IMR-90 (cell line): ENCODE results near the gene CWC25. TPM values are rescaled to one million over a fixed set of nuclear protein-coding genes. Genes with fewer than 3 reads are reported as not detected.

Experiments
- ATAC-seq: fragments of 200-7000 bp; cut with Tn5 transposase; 2 replicates; pipeline ENCODE4 v1.9.1; 2020; ENCODE audit warnings: low read depth, mild to moderate bottlenecking, moderate library complexity
- BruUV-seq: library from RNA; stranded (reverse); fragments of 400-500 nt; replicated peaks from 2 replicates; lab custom pipeline; 2021; lab: Mats Ljungman, UMichigan
- CTCF ChIA-PET: fragments of 300-600 bp; formaldehyde crosslinking; extraction: SDS; loops from one replicate; lab custom pipeline; 2021; ENCODE audit warnings: antibody characterized with exemption; lab: Yijun Ruan, JAX
- POLR2A ChIA-PET: fragments of 300-600 bp; sonication (Branson Sonifier 250); formaldehyde crosslinking; loops from one replicate; lab custom pipeline; 2022; ENCODE audit warnings: antibody characterized with exemption; ENCODE audit not compliant: unreplicated experiment; lab: Charles Lee
- DNase-seq: peaks from one replicate; pipeline ENCODE4 v3.0.0; 2013
- H2AFZ ChIP-seq: replicated peaks from 2 replicates; pipeline ENCODE3; 2013; ENCODE audit warnings: low read length, mild to moderate bottlenecking; ENCODE audit not compliant: poor library complexity
- H2AK5ac ChIP-seq: 2 replicates; pipeline ENCODE4 v1.6.1; 2013; ENCODE audit warnings: low read depth, low read length, inconsistent platforms
- H2AK9ac ChIP-seq: replicated peaks from 2 replicates; pipeline ENCODE3; 2013; ENCODE audit warnings: mild to moderate bottlenecking, low read depth, low read length, moderate library complexity; ENCODE audit not compliant: poor library complexity
- H2BK120ac ChIP-seq: 2 replicates; pipeline ENCODE4 v1.6.1; 2013; ENCODE audit warnings: low read depth, low read length, inconsistent platforms
- H2BK15ac ChIP-seq: 3 replicates; pipeline ENCODE4 v1.6.1; 2013; ENCODE audit warnings: low read depth, low read length, inconsistent platforms
- H2BK20ac ChIP-seq: 2 replicates; pipeline ENCODE4 v1.6.1; 2013; ENCODE audit warnings: low read depth, mild to moderate bottlenecking, inconsistent platforms, low read length, moderate library complexity
- H2BK5ac ChIP-seq: 2 replicates; pipeline ENCODE4 v1.6.1; 2013; ENCODE audit warnings: mild to moderate bottlenecking, low read depth, low read length, inconsistent platforms; ENCODE audit not compliant: poor library complexity, severe bottlenecking
- H3K14ac ChIP-seq: replicated peaks from 2 replicates; pipeline ENCODE4 v1.6.1; 2013; ENCODE audit warnings: low read depth, low read length, inconsistent platforms
- H3K18ac ChIP-seq: 2 replicates; pipeline ENCODE4 v1.6.1; 2013; ENCODE audit warnings: low read depth, low read length, control low read depth
- H3K23ac ChIP-seq: 2 replicates; pipeline ENCODE4 v1.6.1; 2013; ENCODE audit warnings: low read depth, low read length, inconsistent platforms
- H3K27ac ChIP-seq: 2 replicates; pipeline ENCODE4 v1.5.1; 2013; ENCODE audit warnings: mild to moderate bottlenecking, control low read depth, low read length; ENCODE audit not compliant: insufficient read depth
- H3K27me3 ChIP-seq: 2 replicates; pipeline ENCODE4 v1.6.1; 2013; ENCODE audit warnings: low read length; ENCODE audit not compliant: control insufficient read depth, insufficient read depth
- H3K36me3 ChIP-seq: 2 replicates; pipeline ENCODE4 v1.6.1; 2013; ENCODE audit warnings: low read length, mixed read lengths; ENCODE audit not compliant: control insufficient read depth, insufficient read depth
- H3K4ac ChIP-seq: 2 replicates; pipeline ENCODE4 v1.6.1; 2013; ENCODE audit warnings: low read depth, low read length, inconsistent platforms
- H3K4me1 ChIP-seq: 2 replicates; pipeline ENCODE4 v1.6.1; 2013; ENCODE audit warnings: low read length, mixed read lengths; ENCODE audit not compliant: control insufficient read depth, insufficient read depth
- H3K4me2 ChIP-seq: 2 replicates; pipeline ENCODE4 v1.6.1; 2013; ENCODE audit warnings: low read depth, mild to moderate bottlenecking, control low read depth, low read length, moderate library complexity
- H3K4me3 ChIP-seq: 2 replicates; pipeline ENCODE4 v1.5.1; 2013; ENCODE audit warnings: low read depth, mild to moderate bottlenecking, control low read depth, low read length, moderate library complexity; ENCODE audit not compliant: insufficient read depth
- H3K56ac ChIP-seq: 2 replicates; pipeline ENCODE4 v1.6.1; 2013; ENCODE audit warnings: low read length, inconsistent platforms; ENCODE audit not compliant: insufficient read depth; ENCODE audit errors: extremely low read depth
- H3K79me1 ChIP-seq, 2 experiments: 2 replicates each; pipeline ENCODE4 v1.6.1; 2013; ENCODE audit warnings: low read length in 2 of 2, inconsistent platforms in 1 of 2, low read depth in 1 of 2
- H3K9ac ChIP-seq: 2 replicates; pipeline ENCODE4 v1.6.1; 2013; ENCODE audit warnings: low read depth, low read length, control low read depth
- H3K9me1 ChIP-seq: 2 replicates; pipeline ENCODE4 v1.6.1; 2013; ENCODE audit warnings: low read length, inconsistent platforms; ENCODE audit not compliant: insufficient read depth
- H3K9me3 ChIP-seq: 2 replicates; pipeline ENCODE4 v1.6.1; 2013; ENCODE audit warnings: low read length; ENCODE audit not compliant: control insufficient read depth, insufficient read depth
- H4K20me1 ChIP-seq: 2 replicates; pipeline ENCODE4 v1.6.1; 2013; ENCODE audit warnings: low read length, inconsistent platforms; ENCODE audit not compliant: insufficient read depth
- H4K5ac ChIP-seq: 2 replicates; pipeline ENCODE4 v1.6.1; 2013; ENCODE audit warnings: mild to moderate bottlenecking, low read depth, low read length, control low read depth
- H4K8ac ChIP-seq, 2 experiments: 2 replicates each; pipeline ENCODE4 v1.6.1; 2013; ENCODE audit warnings: low read depth in 2 of 2, low read length in 2 of 2, control low read depth in 1 of 2, inconsistent platforms in 1 of 2
- H4K91ac ChIP-seq: 2 replicates; pipeline ENCODE4 v1.6.1; 2013; ENCODE audit warnings: low read depth, low read length, inconsistent platforms; ENCODE audit not compliant: insufficient read depth
- CEBPB ChIP-seq: IDR thresholded peaks from 2 replicates; pipeline ENCODE4 v1.6.1; 2012; ENCODE audit warnings: low read depth, low read length, improper control_type of control experiment
- CHD1 ChIP-seq: IDR thresholded peaks from 2 replicates; pipeline ENCODE4 v1.6.1; 2012; ENCODE audit warnings: low read depth, low read length, improper control_type of control experiment
- ELK1 ChIP-seq: fragments of 150-350 bp; IDR thresholded peaks from 2 replicates; pipeline ENCODE4 v1.6.1; 2016; ENCODE audit warnings: low read depth, mild to moderate bottlenecking, low read length, moderate library complexity, borderline replicate concordance
- POLR2A ChIP-seq: IDR thresholded peaks from 2 replicates; pipeline ENCODE4 v1.6.1; 2012; ENCODE audit warnings: mild to moderate bottlenecking, low read depth, low read length
- RFX5 ChIP-seq: IDR thresholded peaks from 2 replicates; pipeline ENCODE4 v1.8.0; 2012; ENCODE audit warnings: low read depth, mild to moderate bottlenecking, low read length, moderate library complexity
- SMC3 ChIP-seq: fragments of 150-350 bp; IDR thresholded peaks from 2 replicates; pipeline ENCODE4 v1.6.1; 2016; ENCODE audit warnings: low read depth, mild to moderate bottlenecking, antibody characterized with exemption, low read length, moderate library complexity
- WGBS, 2 experiments: methylation state at CpG; one replicate each; pipeline versions ENCODE4 v1.1.5 to v1.1.7; 2013; ENCODE audit warnings: missing lambda C conversion rate in 2 of 2; ENCODE audit not compliant: insufficient read length in 1 of 2; ENCODE audit errors: extremely low coverage in 2 of 2; 5-methylcytosine and 5-hydroxymethylcytosine counted together
- dilution Hi-C: fragments of 300-500 bp; cut with HindIII; formaldehyde crosslinking; loops from one replicate; pipeline ENCODE4 v1.14.3; 2018; ENCODE audit warnings: low sequenced_read_pairs; ENCODE audit not compliant: unreplicated experiment
- in situ Hi-C: fragments of 300-500 bp; cut with MboI; formaldehyde crosslinking; loops from 3 replicates; pipeline ENCODE4 v1.14.3; 2019; ENCODE audit warnings: low sequenced_read_pairs, inconsistent platforms, mixed read lengths
- intact Hi-C: fragments of 100-400 bp; cut with micrococcal nuclease; formaldehyde crosslinking; loops from 2 replicates; pipeline ENCODE4 v1.10.0; 2022
- polyA plus RNA-seq, 3 experiments: library from polyadenylated mRNA; depleted of rRNA; stranded (reverse); fragments of >200 nt; gene quantifications; 2 replicates each; pipeline ENCODE4 v1.2.3, GENCODE V29; 2012; ENCODE audit warnings: low replicate concordance in 1 of 3
- total RNA-seq: library from RNA; depleted of rRNA; stranded (reverse); fragments of >200 nt; gene quantifications from 2 replicates; pipeline ENCODE4 v1.2.3, GENCODE V29; 2012
- TF ChIP-seq, protein P1 (sequence below): conservative IDR thresholded peaks from 2 replicates; pipeline ENCODE4 v1.5.1; 2012; ENCODE audit warnings: mild to moderate bottlenecking, low read depth, low read length, improper control_type of control experiment

Gene CWC25
- total and polyA plus RNA-seq, 2 of the 4 experiments (the other 2 are of a cell fraction), result 9.1 to 16.1 TPM

- Histone ChIP-seq H3K27me3 (no peaks in the 10 kb centered on the region), H3K23ac (peak overlapping the region; percentile 69), H3K4ac (0 out of 2 replicates have a peak overlapping the region, but pooled peaks have one; percentile 19), H3K56ac (no peak overlapping the region), H3K79me1 (peaks cover 0 to 70% of the 10 kb centered on the region in 2 experiments; a peak in 2 of 4 replicates), H2BK20ac (no peak overlapping the region), H3K4me1 (peaks cover 52% of the 10 kb centered on the region), H4K20me1 (peaks cover 83% of the 10 kb centered on the region), H3K9me1 (peaks cover 39% of the 10 kb centered on the region), H4K8ac (no peak overlapping the region; a peak in 1 of 4 replicates), H2BK120ac (no peak overlapping the region), H2AFZ (peak overlapping the region; percentile 47), H3K4me3 (no peak overlapping the region), H3K14ac (peak overlapping the region; percentile 78), H2BK5ac (peak overlapping the region; percentile 56), H3K27ac (peak overlapping the region; percentile 11), H3K18ac (no peak overlapping the region), H2AK9ac (peak overlapping the region; percentile 25), H3K4me2 (peak overlapping the region; percentile 86), H4K5ac (no peak overlapping the region), H4K91ac (no peak overlapping the region), H2BK15ac (no peak overlapping the region), H2AK5ac (peak overlapping the region; percentile 30), H3K9ac (peak overlapping the region; percentile 47; the same call in 1 of the 2 replicates), H3K36me3 (peaks cover 45% of the 10 kb centered on the region), H3K9me3 (no peaks in the 10 kb centered on the region)
- intact Hi-C loops (loop anchor here (5.0 kb wide), 1 partner anchor 122 kb away; the partner anchor contains the start of gene PSMB3), dilution Hi-C loops (no loop called here), in situ Hi-C loops (no loop called here)
- BruUV-seq, result no TSS peak
- ATAC-seq (no peak), DNase-seq (no peak)
- TF ChIP-seq RFX5 (no peak), POLR2A (no peak), CEBPB (no peak), ELK1 (no peak), CHD1 (no peak), SMC3 (no peak)
- TF ChIP-seq, protein P1, sequence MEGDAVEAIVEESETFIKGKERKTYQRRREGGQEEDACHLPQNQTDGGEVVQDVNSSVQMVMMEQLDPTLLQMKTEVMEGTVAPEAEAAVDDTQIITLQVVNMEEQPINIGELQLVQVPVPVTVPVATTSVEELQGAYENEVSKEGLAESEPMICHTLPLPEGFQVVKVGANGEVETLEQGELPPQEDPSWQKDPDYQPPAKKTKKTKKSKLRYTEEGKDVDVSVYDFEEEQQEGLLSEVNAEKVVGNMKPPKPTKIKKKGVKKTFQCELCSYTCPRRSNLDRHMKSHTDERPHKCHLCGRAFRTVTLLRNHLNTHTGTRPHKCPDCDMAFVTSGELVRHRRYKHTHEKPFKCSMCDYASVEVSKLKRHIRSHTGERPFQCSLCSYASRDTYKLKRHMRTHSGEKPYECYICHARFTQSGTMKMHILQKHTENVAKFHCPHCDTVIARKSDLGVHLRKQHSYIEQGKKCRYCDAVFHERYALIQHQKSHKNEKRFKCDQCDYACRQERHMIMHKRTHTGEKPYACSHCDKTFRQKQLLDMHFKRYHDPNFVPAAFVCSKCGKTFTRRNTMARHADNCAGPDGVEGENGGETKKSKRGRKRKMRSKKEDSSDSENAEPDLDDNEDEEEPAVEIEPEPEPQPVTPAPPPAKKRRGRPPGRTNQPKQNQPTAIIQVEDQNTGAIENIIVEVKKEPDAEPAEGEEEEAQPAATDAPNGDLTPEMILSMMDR, result no peak
- WGBS, 2 experiments, result 41% methylated on average over 5 of the region's 9 CpGs; no CpG with 5 or more reads in 1 of the 2 experiments
- CTCF ChIA-PET, result interaction anchor here (0.5 kb wide), 1 partner anchor 361 kb away, joined by 3 read pairs; no protein-coding TSS in a partner anchor
- POLR2A ChIA-PET, result no interaction called here
Observed at GRCh38 chr17:38873640-38874380, 48.7 kb upstream of the CWC25 start.
